Epithelial cell of prostate (primary cell): ENCODE measurements around the gene CLEC4M.
"Not testable (repeated sequence)": the region's sequence is repeated elsewhere in the genome, so short reads cannot be mapped to it uniquely, and the experiment has no call there.

Source experiments
- DNase-seq: peaks from one replicate; pipeline ENCODE4 v3.0.0-alpha.2; 2011; ENCODE audit warnings: low read depth, low spot score
- H3K27ac ChIP-seq: fragments of 450-650 bp; 2 replicates; pipeline ENCODE4 v1.5.1; 2017; ENCODE audit warnings: mild to moderate bottlenecking

Gene CLEC4M

DNA sequence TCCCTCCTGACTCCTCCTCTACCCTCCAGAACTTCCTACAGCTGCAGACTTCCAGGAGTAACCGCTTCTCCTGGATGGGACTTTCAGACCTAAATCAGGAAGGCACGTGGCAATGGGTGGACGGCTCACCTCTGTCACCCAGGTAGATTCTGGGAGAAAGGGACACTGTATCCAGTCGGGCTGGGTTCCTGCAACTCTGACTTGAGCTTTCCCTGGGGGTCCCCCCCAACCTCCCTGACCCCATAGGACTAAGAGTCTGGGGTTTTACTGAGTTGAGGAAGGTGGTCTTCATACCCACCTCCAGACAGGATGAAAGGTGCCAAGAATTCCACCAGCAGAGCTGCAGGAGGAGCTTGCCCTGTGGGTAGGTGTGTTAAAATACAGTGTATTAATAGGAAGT lies 4.4 kb downstream of the CLEC4M start:
- no peak overlapping the region for H3K27ac ChIP-seq
- DNase-seq = no peak

DNA sequence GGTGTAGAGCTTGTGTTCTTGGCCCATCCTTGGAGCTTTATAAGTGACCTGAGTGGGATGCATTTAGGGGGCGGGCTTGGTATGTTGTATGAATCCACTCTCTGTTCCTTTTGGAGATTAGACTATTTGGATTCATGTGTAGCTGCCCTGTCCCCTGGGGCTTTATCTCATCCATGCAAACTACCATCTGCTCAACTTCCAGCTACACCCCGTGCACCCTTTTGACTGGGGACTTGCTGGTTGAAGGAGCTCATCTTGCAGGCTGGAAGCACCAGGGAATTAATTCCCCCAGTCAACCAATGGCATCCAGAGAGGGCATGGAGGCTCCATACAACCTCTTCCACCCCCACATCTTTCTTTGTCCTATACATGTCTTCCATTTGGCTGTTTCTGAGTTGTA lies 6.1 kb downstream of the CLEC4M start:
- DNase-seq = no peak
- no peak overlapping the region for H3K27ac ChIP-seq

DNA sequence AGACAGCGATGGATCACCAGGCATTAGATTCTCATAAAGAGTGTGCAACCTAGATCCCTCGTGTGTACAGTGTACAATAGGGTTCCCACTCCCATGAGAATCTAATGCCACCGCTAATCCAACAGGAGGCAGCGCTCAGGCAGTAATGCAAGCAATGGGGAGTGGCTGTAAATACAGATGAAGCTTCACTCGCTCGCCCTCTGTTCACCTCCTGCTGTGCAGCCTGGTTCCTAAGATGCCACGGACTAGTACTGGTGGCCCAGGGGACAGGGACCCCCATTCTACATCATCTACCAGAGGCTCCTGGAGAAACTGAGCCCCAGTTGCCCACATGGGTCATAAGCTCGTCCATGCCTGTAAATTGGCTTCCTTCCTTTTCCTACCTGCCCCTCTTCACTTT lies 8.0 kb downstream of the CLEC4M start:
- no peak for DNase-seq
- no peak overlapping the region for H3K27ac ChIP-seq

- no peak overlapping the region for H3K27ac ChIP-seq
- peak; percentile 78 for DNase-seq
Observed at GRCh38 chr19:7772752-7773291, 9.8 kb downstream of the CLEC4M start.

DNA sequence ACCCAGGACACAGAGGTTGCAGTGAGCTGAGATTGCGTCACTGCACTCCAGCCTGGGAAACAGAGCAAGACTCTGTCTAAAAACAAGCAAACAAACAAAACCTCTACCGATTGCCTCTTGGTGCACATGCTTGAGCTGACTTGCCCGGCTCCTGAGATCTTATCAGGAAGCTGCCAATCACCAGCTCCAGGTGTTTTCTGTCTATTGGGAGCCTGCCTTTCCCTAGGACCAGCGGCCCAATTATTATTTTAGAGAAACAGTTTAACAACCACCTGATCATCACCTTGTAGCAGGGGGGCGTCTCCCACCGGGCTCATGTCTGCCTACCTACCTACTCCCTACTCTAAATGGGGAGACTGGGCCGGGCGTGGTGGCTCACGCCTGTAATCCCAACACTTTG lies 10.8 kb downstream of the CLEC4M start:
- peak; percentile 71 for DNase-seq
- H3K27ac ChIP-seq = no peak overlapping the region

- DNase-seq = no peak
- no peak overlapping the region for H3K27ac ChIP-seq
Observed at GRCh38 chr19:7775761-7776160, 12.7 kb downstream of the CLEC4M start.

GRCh38 chr19:7778081-7778480 lies 15.0 kb downstream of the CLEC4M start:
- no peak for DNase-seq
- H3K27ac ChIP-seq = no peak overlapping the region

DNA sequence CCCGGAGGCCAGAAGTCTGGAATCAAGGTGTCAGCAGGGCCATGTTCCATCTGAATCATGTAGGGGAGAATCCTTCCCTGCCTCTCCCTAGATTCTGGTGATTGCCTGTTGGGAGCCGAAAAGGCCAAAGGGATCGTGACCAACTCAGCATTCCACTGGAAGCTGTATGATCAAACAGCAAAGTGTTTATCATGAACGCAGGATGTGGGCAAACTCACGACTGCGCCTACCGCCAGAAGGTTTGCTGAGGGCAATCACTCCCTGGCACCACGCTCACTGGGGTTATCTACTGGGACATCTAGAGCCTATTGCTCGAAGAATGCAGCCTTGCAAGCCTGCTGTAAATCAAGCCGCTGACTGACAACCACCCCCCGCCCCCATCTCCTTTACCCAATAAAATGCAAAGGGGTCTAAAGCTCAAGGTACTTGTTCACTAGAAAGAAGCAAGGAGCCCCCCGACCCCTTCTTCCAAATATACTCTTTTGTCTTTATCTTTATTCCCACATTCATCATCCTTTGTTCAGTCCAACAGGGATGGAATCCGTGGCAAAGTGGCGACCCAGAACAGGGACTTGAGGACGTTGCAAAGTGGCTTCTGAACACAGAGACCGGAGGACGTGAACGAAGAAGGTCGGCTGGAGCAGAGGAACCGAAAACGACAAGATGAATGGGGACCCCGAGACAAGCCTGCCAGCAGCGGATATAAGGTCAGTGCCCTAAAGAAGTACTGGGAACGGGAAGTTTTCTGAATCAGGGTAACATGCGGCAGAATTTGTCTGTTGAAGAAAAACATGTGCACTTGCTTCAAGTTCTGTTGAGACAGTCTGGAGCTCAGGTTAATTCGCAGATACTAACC lies 16.8 kb downstream of the CLEC4M start:
- no peak overlapping the region for H3K27ac ChIP-seq

GRCh38 chr19:7781157-7781556 lies 18.1 kb downstream of the CLEC4M start:
- no peak overlapping the region for H3K27ac ChIP-seq
- no peak for DNase-seq

More for the DNA sequence above, 16.8 kb downstream of the CLEC4M start:
- no peak for DNase-seq

DNA sequence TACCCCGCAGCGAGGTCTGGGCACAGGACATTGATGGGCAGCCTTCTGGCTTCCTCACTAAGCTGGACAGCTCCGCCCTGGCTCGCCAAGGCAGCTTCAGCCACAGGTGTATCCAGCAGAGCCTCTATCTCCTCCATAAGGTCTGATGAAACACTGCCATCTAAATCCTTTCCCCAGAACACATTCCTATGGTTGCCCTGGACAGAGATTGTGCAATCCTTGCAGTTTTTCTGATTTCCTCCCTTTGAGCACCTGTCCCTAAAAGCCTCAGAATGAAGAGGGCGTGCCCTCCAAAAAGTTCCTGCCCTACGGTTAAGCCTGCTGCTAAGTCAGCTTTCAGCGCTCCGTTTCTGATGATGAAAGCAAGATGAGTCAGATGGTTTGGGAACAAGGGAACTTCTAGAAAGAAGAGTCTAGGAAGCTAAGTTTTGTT lies 21.0 kb downstream of the CLEC4M start:
- DNase-seq = peak; percentile 82
- H3K27ac ChIP-seq = no peak overlapping the region

GRCh38 chr19:7784856-7785255 lies 21.8 kb downstream of the CLEC4M start:
- DNase-seq = no peak
- H3K27ac ChIP-seq = no peak overlapping the region

GRCh38 chr19:7787141-7787540 lies 24.1 kb downstream of the CLEC4M start:
- DNase-seq = no peak
- H3K27ac ChIP-seq = no peak overlapping the region

DNA sequence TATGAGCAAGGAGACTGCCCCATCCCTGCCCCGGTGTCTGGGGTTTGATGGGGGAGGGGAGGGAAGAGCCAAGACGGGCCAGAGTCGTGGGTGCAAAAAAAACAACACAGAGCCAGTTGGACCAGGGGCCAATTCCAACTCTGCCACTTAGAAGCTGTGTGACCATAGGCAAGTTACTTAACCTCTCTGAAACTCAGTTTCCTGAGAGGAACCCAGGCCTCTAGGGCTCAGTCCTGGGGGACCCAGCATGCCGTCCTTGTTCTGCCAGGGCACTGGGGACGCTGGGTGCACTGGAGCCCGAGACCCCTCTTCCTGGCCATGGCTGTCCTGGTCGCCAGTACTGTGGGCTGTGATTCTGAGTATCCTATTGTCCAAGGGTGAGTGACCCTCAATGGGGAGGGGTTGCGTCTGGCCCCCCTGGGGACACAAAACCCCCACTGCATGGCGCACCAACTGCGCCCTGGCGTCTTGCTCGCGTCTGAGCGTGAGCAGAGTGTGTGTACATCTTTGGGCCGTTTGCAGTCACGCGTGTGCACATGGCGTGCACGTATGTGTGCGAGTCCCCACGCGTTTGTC lies 24.6 kb downstream of the CLEC4M start:
- no peak overlapping the region for H3K27ac ChIP-seq
- no peak for DNase-seq

- no peak for DNase-seq
- H3K27ac ChIP-seq = no peak overlapping the region
Observed at GRCh38 chr19:7788178-7788932, 25.3 kb downstream of the CLEC4M start.

DNA sequence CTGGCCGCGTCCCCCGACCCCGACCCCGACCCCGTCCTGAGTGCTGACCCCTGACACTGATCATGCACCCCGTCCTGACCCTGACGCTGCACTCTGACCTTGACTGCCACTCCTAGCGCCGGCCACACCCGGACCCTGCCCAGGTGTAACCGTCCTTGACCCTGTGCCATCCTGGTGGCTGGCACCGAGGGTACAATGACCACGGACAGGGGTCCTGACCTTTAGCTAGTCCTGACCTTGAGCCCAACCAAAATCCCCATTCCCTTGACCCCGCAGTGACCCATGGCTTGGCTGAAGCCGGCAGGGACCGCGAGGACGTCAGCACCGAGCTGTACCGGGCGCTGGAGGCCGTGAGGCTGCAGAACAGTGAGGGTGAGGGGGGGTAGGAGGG lies 25.9 kb downstream of the CLEC4M start:
- H3K27ac ChIP-seq = no peak overlapping the region
- no peak for DNase-seq

- no peak for DNase-seq
Observed at GRCh38 chr19:7789447-7789846, 26.4 kb downstream of the CLEC4M start.

GRCh38 chr19:7790416-7790815 lies 27.4 kb downstream of the CLEC4M start:
- H3K27ac ChIP-seq = no peak overlapping the region
- DNase-seq = no peak

More at GRCh38 chr19:7789447-7789846, 26.4 kb downstream of the CLEC4M start:
- no peak overlapping the region for H3K27ac ChIP-seq

- DNase-seq = no peak
- no peak overlapping the region for H3K27ac ChIP-seq
Observed at GRCh38 chr19:7792281-7792680, 29.2 kb downstream of the CLEC4M start.

DNA sequence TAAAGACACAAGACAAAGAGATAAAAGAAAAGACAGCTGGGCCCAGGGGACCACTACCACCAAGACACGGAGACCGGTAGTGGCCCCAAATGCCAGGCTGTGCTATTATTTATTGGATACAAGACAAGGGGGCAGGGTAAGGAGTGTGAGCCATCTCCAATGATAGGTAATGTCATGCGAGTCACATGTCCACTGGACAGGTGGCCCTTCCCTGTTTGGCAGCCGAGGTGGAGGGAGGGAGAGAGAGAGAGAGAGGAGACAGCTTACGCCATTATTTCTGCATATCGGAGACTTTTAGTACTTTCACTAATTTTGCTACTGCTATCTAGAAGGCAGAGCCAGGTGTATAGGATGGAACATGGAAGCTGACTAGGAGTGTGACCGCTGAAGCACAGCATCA lies 29.7 kb downstream of the CLEC4M start:
- H3K27ac ChIP-seq, DNase-seq: not testable (repeated sequence)

DNA sequence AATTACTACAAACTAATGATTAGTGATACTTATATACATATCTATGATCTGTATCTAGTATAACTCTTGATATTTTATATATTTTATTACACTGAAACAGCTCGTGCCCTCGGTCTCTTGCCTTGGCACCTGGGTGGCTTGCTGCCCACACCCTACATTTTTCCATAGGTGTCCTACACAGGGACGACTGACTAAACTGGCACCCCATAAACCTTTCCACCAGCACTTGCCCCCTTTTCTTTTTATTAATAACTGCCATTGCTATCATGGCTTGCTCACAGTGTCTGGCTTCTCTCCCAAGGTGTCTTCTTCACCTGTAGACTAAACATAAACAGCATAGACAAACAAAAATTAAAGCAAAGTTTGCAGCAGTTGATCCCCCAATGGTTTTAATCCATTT lies 30.4 kb downstream of the CLEC4M start:
- no peak for DNase-seq
- no peak overlapping the region for H3K27ac ChIP-seq
